Neutrophil (primary cell): Measurements from ENCODE around the gene ASPSCR1.

Experiments used
- H3K27ac ChIP-seq: fragments of 200-600 bp; sonication (generic); 2 replicates; pipeline ENCODE4 v1.5.1; 2016; ENCODE audit warnings: mild to moderate bottlenecking, moderate library complexity
- H3K27me3 ChIP-seq: fragments of 200-600 bp; sonication (generic); 2 replicates; pipeline ENCODE4 v1.6.0; 2016; ENCODE audit warnings: mild to moderate bottlenecking
- H3K36me3 ChIP-seq: fragments of 200-600 bp; sonication (generic); 2 replicates; pipeline ENCODE4 v1.5.1; 2017
- H3K4me1 ChIP-seq, 2 experiments: fragments of 200-600 bp in 1 of 2; sonication (generic) in 1 of 2; 1 replicate in 1 of 2; 2 replicates in 1 of 2; pipeline versions ENCODE4 v1.5.1 to v1.6.1; 2013 to 2016; ENCODE audit warnings: low read depth in 1 of 2, low read length in 1 of 2, mild to moderate bottlenecking in 1 of 2, moderate library complexity in 1 of 2; ENCODE audit not compliant: control insufficient read depth in 1 of 2, insufficient read depth in 1 of 2
- H3K4me3 ChIP-seq, 2 experiments: fragments of 200-600 bp in 1 of 2; sonication (generic) in 1 of 2; 1 replicate in 1 of 2; 2 replicates in 1 of 2; pipeline ENCODE4 v1.5.1; 2013 to 2016; ENCODE audit warnings: low read depth in 1 of 2, low read length in 1 of 2, mild to moderate bottlenecking in 1 of 2, moderate library complexity in 1 of 2
- H3K9me3 ChIP-seq: fragments of 200-600 bp; sonication (generic); 2 replicates; pipeline ENCODE4 v1.5.1; 2016
- CTCF ChIP-seq: fragments of 200-600 bp; sonication (generic); IDR thresholded peaks from 2 replicates; pipeline ENCODE4 v1.5.1; 2016; ENCODE audit warnings: antibody characterized with exemption

ASPSCR1 gene

GRCh38 chr17:82020572-82021106, 43.2 kb downstream of the ASPSCR1 start:
- Histone ChIP-seq H3K9me3 (no peaks in the 10 kb centered on the region), H3K4me1 (peaks cover 25 to 26% of the 10 kb centered on the region in 2 experiments), H3K27ac (no peak overlapping the region), H3K36me3 (peaks cover 9% of the 10 kb centered on the region), H3K27me3 (no peaks in the 10 kb centered on the region), H3K4me3 (no peak overlapping the region)
- TF ChIP-seq CTCF = no peak

GRCh38 chr17:82021107-82021899, 43.9 kb downstream of the ASPSCR1 start:
- no peak overlapping the region for H3K27ac ChIP-seq
- peak overlapping the region; percentile 73 to 100 for H3K4me3 ChIP-seq
- H3K4me1 ChIP-seq = peaks cover 25 to 26% of the 10 kb centered on the region in 2 experiments
- no peaks in the 10 kb centered on the region for H3K27me3 ChIP-seq
- peaks cover 9% of the 10 kb centered on the region for H3K36me3 ChIP-seq
- no peak for TF ChIP-seq CTCF
- H3K9me3 ChIP-seq = no peaks in the 10 kb centered on the region

GRCh38 chr17:82021900-82022309, 44.5 kb downstream of the ASPSCR1 start:
- H3K9me3 ChIP-seq = no peaks in the 10 kb centered on the region
- TF ChIP-seq CTCF = no peak
- peak overlapping the region; percentile 60 for H3K27ac ChIP-seq
- peaks cover 25 to 26% of the 10 kb centered on the region in 2 experiments for H3K4me1 ChIP-seq
- no peaks in the 10 kb centered on the region for H3K27me3 ChIP-seq
- peak overlapping the region; percentile 73 to 100 for H3K4me3 ChIP-seq
- peaks cover 9% of the 10 kb centered on the region for H3K36me3 ChIP-seq

- Histone ChIP-seq H3K36me3 (peaks cover 9% of the 10 kb centered on the region), H3K27me3 (no peaks in the 10 kb centered on the region), H3K9me3 (no peaks in the 10 kb centered on the region), H3K4me1 (peaks cover 25 to 26% of the 10 kb centered on the region in 2 experiments), H3K4me3 (peak within 1 kb of the TSS; percentile 73 to 100), H3K27ac (peak within 1 kb of the TSS; percentile 60)
- TF ChIP-seq CTCF = no peak
Observed at GRCh38 chr17:82022310-82022980, 45.0 kb downstream of the ASPSCR1 start, which contains the start of gene CENPX. Gene CENPX (minus strand): TSS chr17:82022878. CDS start chr17:82022861, 17 bp downstream.

- Histone ChIP-seq H3K4me1 (peaks cover 25 to 26% of the 10 kb centered on the region in 2 experiments), H3K9me3 (no peaks in the 10 kb centered on the region), H3K27me3 (no peaks in the 10 kb centered on the region), H3K36me3 (peaks cover 8% of the 10 kb centered on the region), H3K4me3 (peak within 1 kb of the TSS; percentile 73 to 100), H3K27ac (peak within 1 kb of the TSS; percentile 60)
- peak; percentile 49 for TF ChIP-seq CTCF
Observed at GRCh38 chr17:82022981-82023446, 45.6 kb downstream of the ASPSCR1 start, which contains the start of gene LRRC45. Gene LRRC45 (plus strand): TSS chr17:82023305. CDS start chr17:82023644, 339 bp downstream.
